Vagina (tissue), 2 donors: ENCODE data around the gene AOX1. TPM values are rescaled to one million over a fixed set of nuclear protein-coding genes. Genes with fewer than 3 reads are reported as not detected.

Experiments
- DNase-seq, 2 donors: peaks; one replicate each; pipeline ENCODE4 v3.0.0-alpha.2; 2017; ENCODE audit errors: extremely low spot score in 2 of 2
- H3K27ac ChIP-seq: fragments of 200-600 bp; sonication (generic); one replicate; pipeline ENCODE4 v1.5.1; 2019
- H3K27me3 ChIP-seq: fragments of 200-600 bp; sonication (generic); one replicate; pipeline ENCODE4 v1.5.1; 2019
- H3K36me3 ChIP-seq, 2 donors: fragments of 200-600 bp; sonication (generic); one replicate each; pipeline ENCODE4 v1.5.1; 2017 to 2019
- H3K4me1 ChIP-seq: fragments of 200-600 bp; sonication (generic); one replicate; pipeline ENCODE4 v1.5.1; 2019
- H3K4me3 ChIP-seq, 2 donors: fragments of 200-600 bp; sonication (generic); 1 replicate in 1 of 2; 2 replicates in 1 of 2; pipeline ENCODE4 v1.5.1; 2016 to 2019
- H3K9me3 ChIP-seq: fragments of 200-600 bp; sonication (generic); one replicate; pipeline ENCODE4 v1.5.1; 2019
- CTCF ChIP-seq, 3 experiments: fragments of 450-650 bp in 2 of 3; fragments of 200-600 bp in 1 of 3; sonication (generic) in 1 of 3; IDR thresholded peaks; one replicate each; pipeline ENCODE4 v1.5.1; 2017 to 2019; ENCODE audit warnings: antibody characterized with exemption in 3 of 3, mild to moderate bottlenecking in 2 of 3, moderate library complexity in 2 of 3
- POLR2A ChIP-seq, 2 donors: fragments of 450-650 bp; IDR thresholded peaks; one replicate each; pipeline ENCODE4 v1.6.1; 2017; ENCODE audit warnings: antibody characterized with exemption in 2 of 2, mild to moderate bottlenecking in 2 of 2, moderate library complexity in 2 of 2
- POLR2AphosphoS5 ChIP-seq, 2 donors: sonication (generic); formaldehyde crosslinking; IDR thresholded peaks; one replicate each; pipeline ENCODE4 v1.9.0; 2017; ENCODE audit warnings: antibody characterized with exemption in 2 of 2, mild to moderate bottlenecking in 2 of 2, low read depth in 1 of 2; ENCODE audit not compliant: insufficient read depth in 1 of 2
- intact Hi-C: fragments of 100-400 bp; cut with DNase I; formaldehyde crosslinking; loops from one replicate; pipeline ENCODE4 v1.15.1; 2023
- total RNA-seq: library from RNA; depleted of rRNA; stranded (reverse); fragments of >200 nt; gene quantifications from one replicate; pipeline ENCODE4 v1.2.3, GENCODE V29; 2016

AOX1 gene
- total RNA-seq, 1 donor from 2014 or later = 84.5 TPM

GRCh38 chr2:200575957-200576356, 9.9 kb upstream of the AOX1 start:
- intact Hi-C loops = loop anchor here (5.0 kb wide), 1 partner anchor 126 kb away; no protein-coding TSS in a partner anchor
- H3K9me3 ChIP-seq = no peaks in the 10 kb centered on the region
- DNase-seq = no peak
- no peaks in the 10 kb centered on the region for H3K27me3 ChIP-seq
- H3K4me1 ChIP-seq = no peaks in the 10 kb centered on the region
- no peak for TF ChIP-seq POLR2AphosphoS5 (IDR thresholded peaks at IDR 0.05; ENCODE audit: insufficient read depth in 1 of 2, low read depth in 1 of 2)
- TF ChIP-seq CTCF (IDR thresholded peaks at IDR 0.05) = no peak
- no peak for TF ChIP-seq POLR2A (IDR thresholded peaks at IDR 0.05)
- no peak overlapping the region for H3K27ac ChIP-seq
- H3K36me3 ChIP-seq = no peaks in the 10 kb centered on the region
- no peak overlapping the region for H3K4me3 ChIP-seq

GRCh38 chr2:200577027-200577426, 8.8 kb upstream of the AOX1 start:
- Histone ChIP-seq H3K27ac (no peak overlapping the region), H3K9me3 (no peaks in the 10 kb centered on the region), H3K27me3 (no peaks in the 10 kb centered on the region), H3K36me3 (no peaks in the 10 kb centered on the region), H3K4me1 (no peaks in the 10 kb centered on the region), H3K4me3 (no peak overlapping the region)
- TF ChIP-seq CTCF (IDR thresholded peaks at IDR 0.05) = no peak
- no peak for TF ChIP-seq POLR2A (IDR thresholded peaks at IDR 0.05)
- no peak for TF ChIP-seq POLR2AphosphoS5 (IDR thresholded peaks at IDR 0.05; ENCODE audit: insufficient read depth in 1 of 2, low read depth in 1 of 2)
- DNase-seq = no peak
- intact Hi-C loops = loop anchor here (5.0 kb wide), 1 partner anchor 125 kb away; no protein-coding TSS in a partner anchor

GRCh38 chr2:200578778-200579177, 7.0 kb upstream of the AOX1 start:
- H3K4me1 ChIP-seq = no peaks in the 10 kb centered on the region
- TF ChIP-seq POLR2AphosphoS5 (IDR thresholded peaks at IDR 0.05; ENCODE audit: insufficient read depth in 1 of 2, low read depth in 1 of 2) (no peak), POLR2A (IDR thresholded peaks at IDR 0.05) (no peak), CTCF (IDR thresholded peaks at IDR 0.05) (peak in 1 of 3 experiments; percentile 32)
- no peaks in the 10 kb centered on the region for H3K9me3 ChIP-seq
- intact Hi-C loops = loop anchor here (5.0 kb wide), 1 partner anchor 124 kb away; no protein-coding TSS in a partner anchor
- no peak overlapping the region for H3K4me3 ChIP-seq
- no peaks in the 10 kb centered on the region for H3K27me3 ChIP-seq
- DNase-seq = no peak
- H3K27ac ChIP-seq = no peak overlapping the region
- no peaks in the 10 kb centered on the region for H3K36me3 ChIP-seq

GRCh38 chr2:200584639-200585038, 1.2 kb upstream of the AOX1 start:
- intact Hi-C loops = no loop called here
- TF ChIP-seq POLR2AphosphoS5 (IDR thresholded peaks at IDR 0.05; ENCODE audit: insufficient read depth in 1 of 2, low read depth in 1 of 2) (no peak), CTCF (IDR thresholded peaks at IDR 0.05) (no peak), POLR2A (IDR thresholded peaks at IDR 0.05) (no peak)

GRCh38 chr2:200585340-200585729, 479 bp upstream of the AOX1 start:
- H3K27me3 ChIP-seq = no peaks in the 10 kb centered on the region
- no peaks in the 10 kb centered on the region for H3K4me1 ChIP-seq
- H3K4me3 ChIP-seq = peak overlapping the region; percentile 66 to 70
- no peaks in the 10 kb centered on the region for H3K36me3 ChIP-seq
- DNase-seq = no peak
- intact Hi-C loops = no loop called here
- peak overlapping the region; percentile 84 for H3K27ac ChIP-seq
- H3K9me3 ChIP-seq = no peaks in the 10 kb centered on the region
- no peak for TF ChIP-seq POLR2AphosphoS5 (IDR thresholded peaks at IDR 0.05; ENCODE audit: insufficient read depth in 1 of 2, low read depth in 1 of 2)
- TF ChIP-seq POLR2A (IDR thresholded peaks at IDR 0.05) = no peak
- no peak for TF ChIP-seq CTCF (IDR thresholded peaks at IDR 0.05)

More at GRCh38 chr2:200584639-200585038, 1.2 kb upstream of the AOX1 start:
- H3K36me3 ChIP-seq = no peaks in the 10 kb centered on the region
- H3K27me3 ChIP-seq = no peaks in the 10 kb centered on the region
- H3K4me3 ChIP-seq = no peak overlapping the region
- H3K4me1 ChIP-seq = no peaks in the 10 kb centered on the region
- H3K9me3 ChIP-seq = no peaks in the 10 kb centered on the region
- no peak overlapping the region for H3K27ac ChIP-seq
- no peak for DNase-seq
